ENCODE data around the gene FZD10.

DNA sequence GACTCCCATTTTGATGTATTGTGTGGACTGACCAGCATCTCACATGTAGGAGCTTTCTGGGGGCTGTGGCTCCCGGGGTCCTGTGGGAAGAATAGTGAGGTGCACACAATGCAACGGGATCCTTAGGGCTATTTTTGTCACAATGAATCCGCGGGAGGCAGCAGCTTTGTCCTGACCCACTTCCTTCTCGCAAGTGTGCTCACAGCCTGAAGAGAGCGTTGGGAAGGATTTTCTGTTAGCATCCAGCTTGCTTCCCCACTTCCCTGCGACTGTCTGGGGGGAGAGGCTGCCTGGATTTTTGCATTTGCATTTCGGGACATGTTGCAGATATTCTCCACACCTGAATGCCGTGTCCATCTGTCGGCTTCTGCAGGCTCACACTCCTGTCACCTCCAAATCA, 31.9 kb downstream of the FZD10 start:
- no peak for TF ChIP-seq CTCF (IDR thresholded peaks at IDR 0.05; ENCODE audit: low read length)
- no peak for TF ChIP-seq EZH2 (IDR thresholded peaks at IDR 0.05; ENCODE audit: borderline replicate concordance, low read length)

Data from OCI-LY1 (cell line).